Calu3 (cell line): ENCODE measurements around the gene MRPL51. TPM values are rescaled to one million over a fixed set of nuclear protein-coding genes. Genes with fewer than 3 reads are reported as not detected.

Source experiments
- BruUV-seq: library from RNA; stranded (reverse); fragments of 400-500 nt; replicated peaks from 2 replicates; lab custom pipeline; 2021; lab: Mats Ljungman, UMichigan
- CTCF ChIA-PET: fragments of 300-600 bp; sonication (Branson Sonifier 250); formaldehyde crosslinking; loops from one replicate; lab custom pipeline; 2022; ENCODE audit warnings: antibody characterized with exemption; lab: Charles Lee
- DNase-seq: peaks from one replicate; pipeline ENCODE4 v3.0.0; 2022
- H3K27ac Mint-ChIP-seq: one replicate; pipeline ENCODE4 v1.8.0; 2022; ENCODE audit warnings: mixed read lengths; ENCODE audit not compliant: unreplicated experiment
- H3K27me3 Mint-ChIP-seq: one replicate; pipeline ENCODE4 v1.8.0; 2022; ENCODE audit warnings: mixed read lengths; ENCODE audit not compliant: unreplicated experiment
- H3K36me3 Mint-ChIP-seq: one replicate; pipeline ENCODE4 v1.8.0; 2022; ENCODE audit warnings: mild to moderate bottlenecking, moderate library complexity, mixed read lengths; ENCODE audit not compliant: insufficient read depth, unreplicated experiment
- H3K4me1 Mint-ChIP-seq: one replicate; pipeline ENCODE4 v1.8.0; 2022; ENCODE audit warnings: mild to moderate bottlenecking, low read depth, mixed read lengths; ENCODE audit not compliant: unreplicated experiment
- H3K4me3 Mint-ChIP-seq: one replicate; pipeline ENCODE4 v1.8.0; 2022; ENCODE audit warnings: mild to moderate bottlenecking, low read depth, moderate library complexity, mixed read lengths; ENCODE audit not compliant: unreplicated experiment
- H3K9me3 Mint-ChIP-seq: one replicate; pipeline ENCODE4 v1.8.0; 2022; ENCODE audit warnings: low read depth, mixed read lengths; ENCODE audit not compliant: unreplicated experiment
- CTCF ChIP-seq: fragments of 200-600 bp; IDR thresholded peaks from one replicate; pipeline ENCODE4 v1.8.0; 2022; ENCODE audit warnings: antibody characterized with exemption; ENCODE audit not compliant: unreplicated experiment
- intact Hi-C: fragments of 100-400 bp; cut with micrococcal nuclease; formaldehyde crosslinking; loops from one replicate; pipeline ENCODE4 v1.10.0; 2022; ENCODE audit not compliant: unreplicated experiment
- total RNA-seq: library from RNA; stranded (reverse); gene quantifications from 2 replicates; pipeline ENCODE4 v1.2.3, GENCODE V29; 2022

MRPL51 gene
- total RNA-seq, 1 experiment from 2014 or later: 220 TPM

DNA sequence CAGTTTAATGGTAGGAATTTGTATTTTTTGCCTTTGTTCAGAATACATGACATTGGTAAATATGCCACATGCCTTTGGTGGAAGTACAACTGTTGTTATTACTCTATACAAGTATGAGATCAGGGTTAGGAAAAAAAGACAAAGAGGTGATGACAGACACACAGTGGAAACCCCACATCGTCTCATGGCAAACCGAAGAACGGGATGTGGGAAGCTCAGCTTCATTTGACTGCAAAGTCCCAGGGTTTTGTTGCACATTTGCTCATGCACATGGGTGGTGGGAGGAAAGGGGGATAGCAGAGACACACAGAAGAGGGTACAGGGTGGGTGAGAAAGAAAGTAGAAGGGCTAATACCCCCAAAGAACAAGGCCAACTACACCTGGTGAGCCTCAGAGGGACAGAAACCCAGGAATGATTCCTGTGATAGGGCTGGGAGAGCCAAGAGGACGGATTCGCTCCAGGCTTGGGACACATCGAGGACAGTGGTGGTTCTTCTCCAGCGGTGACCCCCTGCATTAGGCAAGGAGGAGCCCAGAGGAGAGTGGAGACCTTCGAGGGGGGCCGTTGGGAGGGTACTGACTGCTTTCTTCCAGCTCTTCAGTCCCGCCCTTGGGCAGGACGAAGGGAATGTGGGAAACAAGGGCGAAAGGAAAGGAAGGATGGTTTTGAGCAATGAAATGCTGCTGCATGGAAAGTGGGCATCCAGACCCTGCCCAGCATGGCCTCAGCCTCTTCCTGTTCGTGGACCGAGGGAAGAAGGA, 30.6 kb downstream of the MRPL51 start:
- Mint-ChIP-seq H3K4me1 (no peaks in the 10 kb centered on the region), H3K4me3 (no peak overlapping the region), H3K27ac (no peak overlapping the region), H3K9me3 (no peaks in the 10 kb centered on the region), H3K36me3 (peaks cover 50% of the 10 kb centered on the region), H3K27me3 (no peaks in the 10 kb centered on the region)
- no peak for TF ChIP-seq CTCF
- intact Hi-C loops: no loop called here
- BruUV-seq: no TSS peak
- DNase-seq: no peak
- CTCF ChIA-PET: no interaction called here

DNA sequence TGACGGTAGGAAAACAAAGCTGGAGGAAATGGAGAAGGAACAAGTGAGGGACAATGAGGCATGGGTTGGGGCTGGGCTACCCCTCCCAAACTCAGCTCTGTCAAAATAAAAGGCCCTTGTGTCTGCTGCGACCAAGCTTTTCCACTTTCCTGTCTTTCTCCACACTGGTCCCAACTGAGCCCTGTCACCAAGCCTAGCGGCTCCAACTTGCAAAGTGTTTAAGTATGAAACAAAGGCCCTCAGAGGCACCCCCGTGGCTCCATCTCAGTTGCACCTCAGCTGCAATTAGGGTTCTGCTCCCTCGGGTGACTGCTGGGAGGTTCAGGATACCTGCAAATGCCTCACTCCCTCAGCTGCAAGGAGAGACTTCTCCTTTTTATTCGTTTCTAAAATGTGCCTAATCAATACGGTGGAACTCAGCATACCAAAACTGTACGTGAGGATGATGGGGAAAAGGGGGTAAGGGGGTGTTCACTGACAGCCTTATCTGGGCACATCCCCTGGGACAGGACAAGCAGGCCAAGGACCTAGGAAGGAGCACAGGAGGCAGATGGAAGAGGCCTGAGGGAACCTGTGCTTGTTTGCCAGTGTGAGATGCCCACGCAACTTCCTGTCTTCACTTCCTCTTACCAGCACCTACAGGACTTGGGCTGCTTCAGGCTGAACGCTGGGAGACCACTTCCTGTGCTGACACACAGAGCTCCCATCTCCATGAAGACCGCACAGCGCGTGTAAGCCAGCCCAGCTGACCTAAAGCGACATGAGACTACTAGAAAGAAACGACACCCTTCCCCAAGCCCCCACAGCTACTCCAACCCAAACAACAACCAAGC, 31.4 kb downstream of the MRPL51 start:
- no peak for DNase-seq
- intact Hi-C loops: no loop called here
- no peak overlapping the region for H3K27ac Mint-ChIP-seq
- no peak for TF ChIP-seq CTCF
- peaks cover 50% of the 10 kb centered on the region for H3K36me3 Mint-ChIP-seq
- no peak overlapping the region for H3K4me3 Mint-ChIP-seq
- H3K4me1 Mint-ChIP-seq: no peaks in the 10 kb centered on the region
- CTCF ChIA-PET: no interaction called here
- H3K27me3 Mint-ChIP-seq: no peaks in the 10 kb centered on the region
- H3K9me3 Mint-ChIP-seq: no peaks in the 10 kb centered on the region
- BruUV-seq: no TSS peak

GRCh38 chr12:6460751-6461371, 32.2 kb downstream of the MRPL51 start:
- no peak for DNase-seq
- Mint-ChIP-seq H3K9me3 (no peaks in the 10 kb centered on the region), H3K4me3 (no peak overlapping the region), H3K27me3 (no peaks in the 10 kb centered on the region), H3K27ac (no peak overlapping the region), H3K4me1 (no peaks in the 10 kb centered on the region), H3K36me3 (peaks cover 46% of the 10 kb centered on the region)
- CTCF ChIA-PET: no interaction called here
- intact Hi-C loops: no loop called here
- no peak for TF ChIP-seq CTCF
- no TSS peak for BruUV-seq

- no peaks in the 10 kb centered on the region for H3K4me1 Mint-ChIP-seq
- peaks cover 34% of the 10 kb centered on the region for H3K36me3 Mint-ChIP-seq
- H3K27me3 Mint-ChIP-seq: no peaks in the 10 kb centered on the region
- no peak overlapping the region for H3K4me3 Mint-ChIP-seq
- no TSS peak for BruUV-seq
- TF ChIP-seq CTCF: no peak
- CTCF ChIA-PET: no interaction called here
- no peak for DNase-seq
- intact Hi-C loops: no loop called here
- no peak overlapping the region for H3K27ac Mint-ChIP-seq
- H3K9me3 Mint-ChIP-seq: no peaks in the 10 kb centered on the region
Measured at GRCh38 chr12:6459004-6459337, 34.1 kb downstream of the MRPL51 start.
